Neural cell (in vitro differentiated cells): ENCODE data around the gene FOXJ3. TPM values are rescaled to one million over a fixed set of nuclear protein-coding genes. Genes with fewer than 3 reads are reported as not detected.

ENCODE experiments used
- H2AFZ ChIP-seq: fragments of 200-600, 300-800 bp; sonication (generic), shearing (Covaris generic); 2 replicates; pipeline ENCODE4 v1.6.0; 2014; ENCODE audit warnings: low read depth, mild to moderate bottlenecking, antibody characterized with exemption, low read length, moderate library complexity
- H3F3A ChIP-seq: fragments of 200-600 bp; shearing (Covaris generic); 2 replicates; pipeline ENCODE4 v1.6.1; 2016; ENCODE audit warnings: mild to moderate bottlenecking, moderate library complexity, mixed read lengths, antibody characterized with exemption, low read length; ENCODE audit not compliant: insufficient read depth, poor library complexity, severe bottlenecking
- H3K27ac ChIP-seq: fragments of 200-600, 300-800 bp; sonication (generic), shearing (Covaris generic); 2 replicates; pipeline ENCODE4 v1.5.1; 2014; ENCODE audit warnings: mild to moderate bottlenecking, low read length, moderate library complexity
- H3K27me3 ChIP-seq: fragments of 300-800, 200-600 bp; sonication (generic), shearing (Covaris generic); 2 replicates; pipeline ENCODE4 v1.6.0; 2014; ENCODE audit warnings: mild to moderate bottlenecking, low read depth, low read length, moderate library complexity; ENCODE audit not compliant: insufficient read depth
- H3K36me3 ChIP-seq: fragments of 300-800, 200-600 bp; sonication (generic), shearing (Covaris generic); 2 replicates; pipeline ENCODE4 v1.5.1; 2014; ENCODE audit warnings: mild to moderate bottlenecking, antibody characterized with exemption, low read length, moderate library complexity; ENCODE audit not compliant: insufficient read depth
- H3K4me2 ChIP-seq: fragments of 300-800, 200-600 bp; sonication (generic), shearing (Covaris generic); 2 replicates; pipeline ENCODE4 v1.6.0; 2014; ENCODE audit warnings: mild to moderate bottlenecking, low read length
- H3K4me3 ChIP-seq: fragments of 300-800, 200-600 bp; sonication (generic), shearing (Covaris generic); 2 replicates; pipeline ENCODE4 v1.5.1; 2014; ENCODE audit warnings: mild to moderate bottlenecking, low read length, moderate library complexity
- H3K79me2 ChIP-seq: fragments of 200-600 bp; shearing (Covaris generic); replicated peaks from 2 replicates; pipeline ENCODE4 v1.6.0; 2014; ENCODE audit warnings: mild to moderate bottlenecking, low read length, moderate library complexity; ENCODE audit not compliant: insufficient read depth
- H3K9ac ChIP-seq: fragments of 300-800, 200-600 bp; sonication (generic), shearing (Covaris generic); 2 replicates; pipeline ENCODE4 v1.6.1; 2016; ENCODE audit warnings: mild to moderate bottlenecking, low read length, mixed read lengths
- H3K9me2 ChIP-seq: fragments of 200-600 bp; shearing (Covaris generic); 2 replicates; pipeline ENCODE4 v1.6.1; 2016; ENCODE audit warnings: mild to moderate bottlenecking, low read length, mixed read lengths; ENCODE audit not compliant: insufficient read depth
- H3K9me3 ChIP-seq: fragments of 200-600, 300-800 bp; sonication (generic), shearing (Covaris generic); 2 replicates; pipeline ENCODE4 v1.6.1; 2016; ENCODE audit warnings: mild to moderate bottlenecking, mixed run types, low read length, moderate library complexity, mixed read lengths
- H4K20me1 ChIP-seq: fragments of 200-600 bp; shearing (Covaris generic); 2 replicates; pipeline ENCODE4 v1.6.1; 2016; ENCODE audit warnings: mild to moderate bottlenecking, mixed run types; ENCODE audit not compliant: insufficient read depth
- EP300 ChIP-seq: fragments of 450-650 bp; conservative IDR thresholded peaks from 2 replicates; pipeline ENCODE4 v1.6.1; 2014; ENCODE audit warnings: antibody characterized with exemption, mild to moderate bottlenecking, moderate library complexity; ENCODE audit not compliant: poor library complexity, severe bottlenecking
- EZH2 ChIP-seq: fragments of 200-600, 300-800 bp; shearing (Covaris generic), sonication (generic); IDR thresholded peaks from 2 replicates; pipeline ENCODE4 v1.6.1; 2014; ENCODE audit warnings: antibody characterized with exemption, low read length, borderline replicate concordance, mild to moderate bottlenecking; ENCODE audit not compliant: insufficient read depth, poor library complexity, severe bottlenecking
- MXI1 ChIP-seq: fragments of 450-650 bp; conservative IDR thresholded peaks from 2 replicates; pipeline ENCODE4 v1.6.1; 2014; ENCODE audit warnings: antibody characterized with exemption, mild to moderate bottlenecking; ENCODE audit not compliant: poor library complexity, severe bottlenecking
- POLR2AphosphoS5 ChIP-seq: IDR thresholded peaks from 2 replicates; pipeline ENCODE4 v1.6.1; 2012
- RAD21 ChIP-seq: fragments of 450-650 bp; conservative IDR thresholded peaks from 2 replicates; pipeline ENCODE4 v1.6.1; 2014; ENCODE audit warnings: antibody characterized with exemption, mild to moderate bottlenecking, moderate library complexity
- SMC3 ChIP-seq: fragments of 450-650 bp; conservative IDR thresholded peaks from 2 replicates; pipeline ENCODE4 v1.6.1; 2014; ENCODE audit warnings: antibody characterized with exemption, mild to moderate bottlenecking, moderate library complexity; ENCODE audit not compliant: poor library complexity
- TAF1 ChIP-seq: IDR thresholded peaks from 2 replicates; pipeline ENCODE4 v1.6.1; 2012; ENCODE audit warnings: low read depth
- polyA plus RNA-seq: library from polyadenylated mRNA; depleted of rRNA; stranded (reverse); fragments of >200 nt; gene quantifications from 2 replicates; pipeline ENCODE4 v1.2.3, GENCODE V29; 2014
- TF ChIP-seq, protein P1 (sequence below): fragments of 450-650 bp; IDR thresholded peaks from 2 replicates; pipeline ENCODE4 v1.5.1; 2014; ENCODE audit warnings: antibody characterized with exemption, mild to moderate bottlenecking, moderate library complexity; ENCODE audit not compliant: poor library complexity, severe bottlenecking
- TF ChIP-seq, protein P2 (sequence below): IDR thresholded peaks from 2 replicates; pipeline ENCODE4 v1.6.1; 2012; ENCODE audit warnings: borderline replicate concordance

The FOXJ3 gene
- polyA plus RNA-seq, 1 donor from 2014 or later, result 36.0 TPM

DNA sequence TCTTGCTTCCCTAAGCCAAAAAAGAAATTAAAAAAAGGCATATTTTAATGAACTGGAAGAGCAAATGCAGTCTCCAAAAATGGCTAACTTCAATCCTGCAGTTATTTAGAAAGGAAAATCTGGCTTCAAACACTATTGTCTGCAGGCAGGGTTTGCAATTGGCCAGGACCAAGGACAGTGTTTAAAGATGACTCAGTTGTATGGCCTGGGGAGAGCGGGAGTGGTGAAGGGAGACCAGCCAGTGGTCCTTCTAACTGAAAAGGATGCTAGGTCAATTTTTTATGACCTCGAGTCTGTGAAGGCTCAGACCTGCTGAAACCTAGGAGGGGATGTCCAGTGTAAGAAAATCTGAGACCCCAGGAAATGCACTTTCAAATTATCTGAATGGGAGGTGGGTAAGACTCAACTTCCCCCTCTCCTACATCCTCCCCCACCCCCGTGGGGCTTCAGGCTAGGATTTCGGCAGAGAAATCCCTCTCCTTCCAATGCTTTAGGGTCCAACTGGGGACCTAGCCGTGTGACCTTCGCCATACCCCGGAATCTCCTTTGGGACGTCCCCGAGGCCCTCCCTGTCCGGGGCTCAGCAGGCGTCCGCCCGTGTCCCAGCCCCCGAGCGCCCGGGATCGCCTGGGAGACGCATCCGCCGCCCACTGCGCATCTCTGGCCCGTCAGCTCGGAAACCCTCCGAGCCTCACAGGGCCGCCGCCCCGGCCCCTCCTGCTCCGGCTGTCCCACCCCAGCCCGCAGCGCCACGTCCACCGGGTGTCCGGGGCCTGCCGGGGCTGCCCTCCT is 45.0 kb upstream of the FOXJ3 start:
- Histone ChIP-seq H3F3A (no peaks in the 10 kb centered on the region), H3K9ac (peak overlapping the region; percentile 87), H4K20me1 (no peaks in the 10 kb centered on the region), H2AFZ (peak overlapping the region; percentile 58), H3K9me2 (no peaks in the 10 kb centered on the region), H3K4me2 (peak overlapping the region; percentile 85), H3K36me3 (no peaks in the 10 kb centered on the region), H3K9me3 (no peaks in the 10 kb centered on the region), H3K79me2 (peaks cover 31% of the 10 kb centered on the region), H3K27me3 (no peaks in the 10 kb centered on the region), H3K27ac (peak overlapping the region; percentile 77), H3K4me3 (peak overlapping the region; percentile 84)
- TF ChIP-seq POLR2AphosphoS5 (no peak), SMC3 (peak; percentile 4)

DNA sequence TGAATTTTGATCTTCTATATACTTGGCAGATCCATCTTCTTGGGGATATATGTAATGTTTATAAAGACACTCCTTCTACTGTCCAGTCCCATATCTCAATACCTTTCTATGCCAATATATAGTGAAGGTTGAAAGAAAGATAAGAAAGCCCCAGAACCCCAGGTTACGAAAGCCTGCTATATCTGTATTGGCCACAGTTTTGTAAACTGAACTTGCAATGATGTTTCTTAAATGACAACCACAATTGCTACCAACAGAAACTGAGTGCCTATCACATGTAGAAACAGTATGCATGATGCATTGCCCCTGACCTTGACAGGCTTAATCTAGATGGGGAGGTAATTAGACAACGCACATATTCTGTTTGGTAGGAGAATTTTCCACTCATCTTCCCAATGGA is 37.8 kb upstream of the FOXJ3 start:
- no peak overlapping the region for H3K4me2 ChIP-seq
- H3K4me3 ChIP-seq, result no peak overlapping the region
- H3K27me3 ChIP-seq, result no peaks in the 10 kb centered on the region
- H3F3A ChIP-seq, result no peaks in the 10 kb centered on the region
- H4K20me1 ChIP-seq, result no peaks in the 10 kb centered on the region
- H2AFZ ChIP-seq, result no peak overlapping the region
- no peaks in the 10 kb centered on the region for H3K9me3 ChIP-seq
- H3K36me3 ChIP-seq, result no peaks in the 10 kb centered on the region
- no peaks in the 10 kb centered on the region for H3K79me2 ChIP-seq
- no peak overlapping the region for H3K27ac ChIP-seq
- no peak overlapping the region for H3K9ac ChIP-seq
- no peak for TF ChIP-seq MXI1
- TF ChIP-seq, protein P1, sequence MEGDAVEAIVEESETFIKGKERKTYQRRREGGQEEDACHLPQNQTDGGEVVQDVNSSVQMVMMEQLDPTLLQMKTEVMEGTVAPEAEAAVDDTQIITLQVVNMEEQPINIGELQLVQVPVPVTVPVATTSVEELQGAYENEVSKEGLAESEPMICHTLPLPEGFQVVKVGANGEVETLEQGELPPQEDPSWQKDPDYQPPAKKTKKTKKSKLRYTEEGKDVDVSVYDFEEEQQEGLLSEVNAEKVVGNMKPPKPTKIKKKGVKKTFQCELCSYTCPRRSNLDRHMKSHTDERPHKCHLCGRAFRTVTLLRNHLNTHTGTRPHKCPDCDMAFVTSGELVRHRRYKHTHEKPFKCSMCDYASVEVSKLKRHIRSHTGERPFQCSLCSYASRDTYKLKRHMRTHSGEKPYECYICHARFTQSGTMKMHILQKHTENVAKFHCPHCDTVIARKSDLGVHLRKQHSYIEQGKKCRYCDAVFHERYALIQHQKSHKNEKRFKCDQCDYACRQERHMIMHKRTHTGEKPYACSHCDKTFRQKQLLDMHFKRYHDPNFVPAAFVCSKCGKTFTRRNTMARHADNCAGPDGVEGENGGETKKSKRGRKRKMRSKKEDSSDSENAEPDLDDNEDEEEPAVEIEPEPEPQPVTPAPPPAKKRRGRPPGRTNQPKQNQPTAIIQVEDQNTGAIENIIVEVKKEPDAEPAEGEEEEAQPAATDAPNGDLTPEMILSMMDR, result no peak
- no peaks in the 10 kb centered on the region for H3K9me2 ChIP-seq

DNA sequence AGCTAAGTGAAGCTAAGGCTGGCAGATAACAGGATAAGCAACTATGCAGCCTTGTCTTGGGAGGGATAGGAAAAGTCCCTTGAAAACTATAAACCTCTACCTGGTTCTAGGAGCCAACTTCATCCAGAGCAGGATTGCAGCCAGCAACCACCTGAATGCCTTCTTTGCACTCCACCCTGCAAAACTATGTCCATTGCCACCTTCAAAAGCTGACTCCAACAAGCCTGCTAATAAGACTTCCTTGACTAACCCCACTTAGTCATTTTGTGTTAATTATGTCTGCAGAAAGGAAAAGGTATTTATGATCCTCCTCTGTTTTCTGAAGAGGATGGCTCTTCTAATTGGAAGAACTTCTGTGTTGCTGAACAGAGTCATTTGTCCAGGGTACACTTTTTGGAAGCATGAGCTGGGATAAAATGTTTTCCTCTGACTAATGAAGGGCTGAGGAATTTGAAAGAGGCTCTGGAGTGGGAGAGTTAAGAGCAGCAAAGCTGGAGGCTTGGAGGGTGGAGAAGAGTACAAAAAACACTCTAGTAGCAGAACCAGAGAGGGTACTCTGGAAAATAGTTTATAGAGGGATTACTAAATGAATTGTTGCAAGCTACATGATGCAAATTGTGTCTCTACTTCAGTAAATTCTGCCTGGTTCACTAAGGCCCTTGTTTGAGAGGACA is 36.0 kb upstream of the FOXJ3 start:
- no peak overlapping the region for H2AFZ ChIP-seq
- H3K9ac ChIP-seq, result no peak overlapping the region
- H3K4me3 ChIP-seq, result no peak overlapping the region
- H3K9me2 ChIP-seq, result no peaks in the 10 kb centered on the region
- no peaks in the 10 kb centered on the region for H3K36me3 ChIP-seq
- no peaks in the 10 kb centered on the region for H3K79me2 ChIP-seq
- H3K9me3 ChIP-seq, result no peaks in the 10 kb centered on the region
- no peak overlapping the region for H3K27ac ChIP-seq
- TF ChIP-seq, protein P1, result no peak
- no peak for TF ChIP-seq MXI1
- no peak for TF ChIP-seq SMC3
- no peak for TF ChIP-seq EZH2
- no peak for TF ChIP-seq POLR2AphosphoS5
- TF ChIP-seq EP300, result no peak
- no peak for TF ChIP-seq TAF1
- TF ChIP-seq, protein P2, sequence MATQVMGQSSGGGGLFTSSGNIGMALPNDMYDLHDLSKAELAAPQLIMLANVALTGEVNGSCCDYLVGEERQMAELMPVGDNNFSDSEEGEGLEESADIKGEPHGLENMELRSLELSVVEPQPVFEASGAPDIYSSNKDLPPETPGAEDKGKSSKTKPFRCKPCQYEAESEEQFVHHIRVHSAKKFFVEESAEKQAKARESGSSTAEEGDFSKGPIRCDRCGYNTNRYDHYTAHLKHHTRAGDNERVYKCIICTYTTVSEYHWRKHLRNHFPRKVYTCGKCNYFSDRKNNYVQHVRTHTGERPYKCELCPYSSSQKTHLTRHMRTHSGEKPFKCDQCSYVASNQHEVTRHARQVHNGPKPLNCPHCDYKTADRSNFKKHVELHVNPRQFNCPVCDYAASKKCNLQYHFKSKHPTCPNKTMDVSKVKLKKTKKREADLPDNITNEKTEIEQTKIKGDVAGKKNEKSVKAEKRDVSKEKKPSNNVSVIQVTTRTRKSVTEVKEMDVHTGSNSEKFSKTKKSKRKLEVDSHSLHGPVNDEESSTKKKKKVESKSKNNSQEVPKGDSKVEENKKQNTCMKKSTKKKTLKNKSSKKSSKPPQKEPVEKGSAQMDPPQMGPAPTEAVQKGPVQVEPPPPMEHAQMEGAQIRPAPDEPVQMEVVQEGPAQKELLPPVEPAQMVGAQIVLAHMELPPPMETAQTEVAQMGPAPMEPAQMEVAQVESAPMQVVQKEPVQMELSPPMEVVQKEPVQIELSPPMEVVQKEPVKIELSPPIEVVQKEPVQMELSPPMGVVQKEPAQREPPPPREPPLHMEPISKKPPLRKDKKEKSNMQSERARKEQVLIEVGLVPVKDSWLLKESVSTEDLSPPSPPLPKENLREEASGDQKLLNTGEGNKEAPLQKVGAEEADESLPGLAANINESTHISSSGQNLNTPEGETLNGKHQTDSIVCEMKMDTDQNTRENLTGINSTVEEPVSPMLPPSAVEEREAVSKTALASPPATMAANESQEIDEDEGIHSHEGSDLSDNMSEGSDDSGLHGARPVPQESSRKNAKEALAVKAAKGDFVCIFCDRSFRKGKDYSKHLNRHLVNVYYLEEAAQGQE, result no peak
- no peak for TF ChIP-seq RAD21
- no peak overlapping the region for H3K4me2 ChIP-seq
- H3F3A ChIP-seq, result no peaks in the 10 kb centered on the region
- H3K27me3 ChIP-seq, result no peaks in the 10 kb centered on the region
- H4K20me1 ChIP-seq, result no peaks in the 10 kb centered on the region
